ENCODE measurements around the gene ALOX12B. TPM values are rescaled to one million over a fixed set of nuclear protein-coding genes. Genes with fewer than 3 reads are reported as not detected.

The ALOX12B gene
- total and polyA plus RNA-seq, 2 of the 13 experiments (the other 11 are each of a cell fraction or from before 2014, with no cell fraction given), result 0.13 TPM; not detected in 1

DNA sequence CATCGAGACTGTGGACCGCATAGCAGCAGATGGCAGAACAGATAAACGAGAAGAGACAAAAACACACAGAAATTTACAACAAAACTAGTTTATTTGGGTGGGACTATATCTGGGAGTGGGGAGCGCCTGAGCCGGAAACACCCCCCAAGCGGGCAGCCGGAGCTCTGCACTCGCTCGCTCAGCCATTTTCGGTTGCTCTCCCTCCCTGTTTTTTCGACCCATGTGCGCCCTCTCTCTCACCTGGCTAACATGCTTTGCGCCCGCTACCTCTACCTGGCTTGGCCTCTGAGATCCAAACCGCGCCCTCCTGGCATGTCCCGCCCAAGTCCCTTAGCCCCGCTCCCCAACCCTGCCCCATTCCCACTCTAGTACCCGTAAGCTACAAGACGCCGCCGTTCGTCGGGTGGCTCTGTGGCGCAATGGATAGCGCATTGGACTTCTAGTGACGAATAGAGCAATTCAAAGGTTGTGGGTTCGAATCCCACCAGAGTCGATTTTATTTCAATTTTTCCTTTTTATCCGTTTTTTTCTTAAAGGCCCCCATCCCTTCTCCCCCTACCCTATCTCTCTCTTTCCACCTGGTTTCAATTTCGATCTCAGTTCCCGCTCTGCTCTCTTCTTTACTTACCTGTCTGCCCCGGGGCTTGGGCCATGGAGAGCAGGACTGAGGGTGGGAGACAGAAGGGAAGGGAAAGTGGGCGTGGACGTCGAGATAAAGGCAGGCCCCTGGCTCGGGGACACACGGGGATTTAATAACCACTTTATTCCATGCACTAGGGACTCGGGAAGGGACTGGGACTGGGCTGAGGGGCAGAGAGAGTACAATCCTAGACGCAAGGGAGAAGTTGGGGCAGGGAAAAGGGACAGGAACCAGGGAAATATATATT is 33.2 kb upstream of the ALOX12B start (continued):
- TF ChIP-seq ZFP37 (CRISPR knock-in tag; IDR thresholded peaks at IDR 0.05; ENCODE audit: borderline replicate concordance) (peak; percentile 31; the same call in 1 of the 2 replicates), NCOR1 (IDR thresholded peaks at IDR 0.05; ENCODE audit: borderline replicate concordance, low read length) (no peak), ZNF24 (IDR thresholded peaks at IDR 0.05) (peak; percentile 94), ZNF572 (CRISPR knock-in tag; IDR thresholded peaks at IDR 0.05) (no peak), SNAPC2 (CRISPR knock-in tag; IDR thresholded peaks at IDR 0.05) (0 out of 2 replicates have a peak, but pooled peaks have one; percentile 50), ZBTB20 (CRISPR knock-in tag; IDR thresholded peaks at IDR 0.05; ENCODE audit: borderline replicate concordance, low read depth) (peak; percentile 52; the same call in 1 of the 2 replicates)
- TF ChIP-seq, protein P1, sequence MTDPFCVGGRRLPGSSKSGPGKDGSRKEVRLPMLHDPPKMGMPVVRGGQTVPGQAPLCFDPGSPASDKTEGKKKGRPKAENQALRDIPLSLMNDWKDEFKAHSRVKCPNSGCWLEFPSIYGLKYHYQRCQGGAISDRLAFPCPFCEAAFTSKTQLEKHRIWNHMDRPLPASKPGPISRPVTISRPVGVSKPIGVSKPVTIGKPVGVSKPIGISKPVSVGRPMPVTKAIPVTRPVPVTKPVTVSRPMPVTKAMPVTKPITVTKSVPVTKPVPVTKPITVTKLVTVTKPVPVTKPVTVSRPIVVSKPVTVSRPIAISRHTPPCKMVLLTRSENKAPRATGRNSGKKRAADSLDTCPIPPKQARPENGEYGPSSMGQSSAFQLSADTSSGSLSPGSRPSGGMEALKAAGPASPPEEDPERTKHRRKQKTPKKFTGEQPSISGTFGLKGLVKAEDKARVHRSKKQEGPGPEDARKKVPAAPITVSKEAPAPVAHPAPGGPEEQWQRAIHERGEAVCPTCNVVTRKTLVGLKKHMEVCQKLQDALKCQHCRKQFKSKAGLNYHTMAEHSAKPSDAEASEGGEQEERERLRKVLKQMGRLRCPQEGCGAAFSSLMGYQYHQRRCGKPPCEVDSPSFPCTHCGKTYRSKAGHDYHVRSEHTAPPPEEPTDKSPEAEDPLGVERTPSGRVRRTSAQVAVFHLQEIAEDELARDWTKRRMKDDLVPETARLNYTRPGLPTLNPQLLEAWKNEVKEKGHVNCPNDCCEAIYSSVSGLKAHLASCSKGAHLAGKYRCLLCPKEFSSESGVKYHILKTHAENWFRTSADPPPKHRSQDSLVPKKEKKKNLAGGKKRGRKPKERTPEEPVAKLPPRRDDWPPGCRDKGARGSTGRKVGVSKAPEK (CRISPR knock-in tag; IDR thresholded peaks at IDR 0.05; ENCODE audit: borderline replicate concordance), result no peak

Measured in HepG2 (cell line).